ENCODE measurements around the gene PPP2R5A. TPM values are rescaled to one million over a fixed set of nuclear protein-coding genes. Genes with fewer than 3 reads are reported as not detected.
A peak's percentile ranks its signal among the peaks of the same experiment; 100 is the strongest.

Gene PPP2R5A
- total RNA-seq, 4 donors from 2014 or later: 43.2 to 88.9 (median 59.5) TPM

DNA sequence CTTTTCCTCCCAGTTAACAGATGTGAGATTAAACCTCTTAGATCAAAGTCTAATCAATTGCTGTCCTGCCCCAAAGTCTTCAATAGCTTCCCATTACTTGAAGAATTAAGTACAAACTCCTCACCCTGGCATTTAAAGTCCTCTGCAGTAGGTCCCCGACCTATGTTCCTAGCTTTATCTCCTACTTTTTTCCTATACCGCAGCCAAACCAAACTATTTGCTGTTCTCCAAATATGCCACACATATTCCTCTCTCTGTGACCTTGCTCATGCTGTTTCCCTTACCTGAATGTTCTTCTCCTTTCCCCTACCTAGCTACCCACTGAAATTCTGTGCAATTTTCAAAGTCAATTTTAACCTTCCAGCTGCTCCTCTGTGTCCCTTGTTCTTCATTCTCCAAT is 14.0 kb upstream of the PPP2R5A start:
- Histone ChIP-seq H3K9me3 (no peaks in the 10 kb centered on the region), H3K4me3 (no peak overlapping the region), H3K27me3 (no peaks in the 10 kb centered on the region), H3K4me1 (peaks cover 0 to 20% (median 7%) of the 10 kb centered on the region in 3 donors), H3K27ac (peak overlapping the region in 1 of 4 donors; percentile 51), H3K36me3 (no peaks in the 10 kb centered on the region)
- ATAC-seq: no peak
- WGBS, 2 donors (ENCODE audit: low coverage in 1 of 2): 68 to 86% methylated on average over 2 of the region's 2 CpGs
- TF ChIP-seq POLR2AphosphoS5 (IDR thresholded peaks at IDR 0.05) (no peak), POLR2A (IDR thresholded peaks at IDR 0.05) (no peak)
- TF ChIP-seq, protein P1, sequence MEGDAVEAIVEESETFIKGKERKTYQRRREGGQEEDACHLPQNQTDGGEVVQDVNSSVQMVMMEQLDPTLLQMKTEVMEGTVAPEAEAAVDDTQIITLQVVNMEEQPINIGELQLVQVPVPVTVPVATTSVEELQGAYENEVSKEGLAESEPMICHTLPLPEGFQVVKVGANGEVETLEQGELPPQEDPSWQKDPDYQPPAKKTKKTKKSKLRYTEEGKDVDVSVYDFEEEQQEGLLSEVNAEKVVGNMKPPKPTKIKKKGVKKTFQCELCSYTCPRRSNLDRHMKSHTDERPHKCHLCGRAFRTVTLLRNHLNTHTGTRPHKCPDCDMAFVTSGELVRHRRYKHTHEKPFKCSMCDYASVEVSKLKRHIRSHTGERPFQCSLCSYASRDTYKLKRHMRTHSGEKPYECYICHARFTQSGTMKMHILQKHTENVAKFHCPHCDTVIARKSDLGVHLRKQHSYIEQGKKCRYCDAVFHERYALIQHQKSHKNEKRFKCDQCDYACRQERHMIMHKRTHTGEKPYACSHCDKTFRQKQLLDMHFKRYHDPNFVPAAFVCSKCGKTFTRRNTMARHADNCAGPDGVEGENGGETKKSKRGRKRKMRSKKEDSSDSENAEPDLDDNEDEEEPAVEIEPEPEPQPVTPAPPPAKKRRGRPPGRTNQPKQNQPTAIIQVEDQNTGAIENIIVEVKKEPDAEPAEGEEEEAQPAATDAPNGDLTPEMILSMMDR (IDR thresholded peaks at IDR 0.05): no peak

- no peak for ATAC-seq
- Histone ChIP-seq H3K27me3 (no peaks in the 10 kb centered on the region), H3K36me3 (no peaks in the 10 kb centered on the region), H3K9me3 (no peaks in the 10 kb centered on the region), H3K4me1 (peaks cover 0 to 20% (median 7%) of the 10 kb centered on the region in 3 donors), H3K27ac (peak overlapping the region; percentile 35 to 80 (median 56)), H3K4me3 (no peak overlapping the region)
- WGBS, 2 donors (ENCODE audit: low coverage in 1 of 2): 44 to 82% methylated on average over 1 to 3 of the region's 3 CpGs
- TF ChIP-seq POLR2AphosphoS5 (IDR thresholded peaks at IDR 0.05) (no peak), EP300 (IDR thresholded peaks at IDR 0.05) (no peak), POLR2A (IDR thresholded peaks at IDR 0.05) (no peak)
- TF ChIP-seq, protein P1 (IDR thresholded peaks at IDR 0.05): no peak
Measured at GRCh38 chr1:212271823-212272485, 13.3 kb upstream of the PPP2R5A start.

DNA sequence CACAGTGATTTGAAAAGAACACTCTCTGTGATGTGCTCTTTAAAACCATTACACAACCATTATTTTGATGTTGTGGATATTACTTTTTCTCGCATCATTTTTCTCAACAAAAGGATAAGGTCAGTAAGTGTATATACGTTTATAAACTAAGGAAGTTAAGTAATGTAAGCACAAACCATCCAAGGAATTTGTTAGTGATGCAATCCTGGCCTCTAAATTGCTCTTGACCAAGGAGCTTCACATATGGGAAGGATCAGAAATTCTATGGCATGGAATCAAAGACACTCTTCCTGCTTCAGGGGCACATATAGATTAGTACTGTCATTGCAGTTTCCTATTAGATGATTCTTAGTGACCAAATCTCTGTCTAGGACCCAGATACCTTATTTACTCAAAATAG is 3.6 kb upstream of the PPP2R5A start:
- ATAC-seq: no peak
- 57 to 66% methylated on average over 2 of the region's 2 CpGs for WGBS, 2 donors (ENCODE audit: low coverage in 1 of 2)
- H3K27me3 ChIP-seq: no peaks in the 10 kb centered on the region

GRCh38 chr1:212283741-212284140 is 1.5 kb upstream of the PPP2R5A start:
- Histone ChIP-seq H3K4me3 (peak overlapping the region in 1 of 2 donors; percentile 87), H3K27ac (no peak overlapping the region), H3K36me3 (no peaks in the 10 kb centered on the region), H3K4me1 (peaks cover 2 to 27% (median 11%) of the 10 kb centered on the region in 3 donors), H3K27me3 (no peaks in the 10 kb centered on the region), H3K9me3 (no peaks in the 10 kb centered on the region)
- TF ChIP-seq EP300 (IDR thresholded peaks at IDR 0.05) (no peak), POLR2A (IDR thresholded peaks at IDR 0.05) (no peak), POLR2AphosphoS5 (IDR thresholded peaks at IDR 0.05) (no peak)
- TF ChIP-seq, protein P1 (IDR thresholded peaks at IDR 0.05): no peak
- WGBS, 2 donors (ENCODE audit: low coverage in 1 of 2): 86% methylated on average over 9 of the region's 9 CpGs
- no peak for ATAC-seq

More for the DNA sequence above, 3.6 kb upstream of the PPP2R5A start:
- TF ChIP-seq POLR2AphosphoS5 (IDR thresholded peaks at IDR 0.05) (no peak), POLR2A (IDR thresholded peaks at IDR 0.05) (no peak), EP300 (IDR thresholded peaks at IDR 0.05) (no peak)
- TF ChIP-seq, protein P1 (IDR thresholded peaks at IDR 0.05): no peak
- Histone ChIP-seq H3K27ac (no peak overlapping the region), H3K4me3 (no peak overlapping the region), H3K4me1 (peaks cover 0 to 9% (median 0%) of the 10 kb centered on the region in 3 donors), H3K36me3 (no peaks in the 10 kb centered on the region), H3K9me3 (no peaks in the 10 kb centered on the region)

- peak overlapping the region; percentile 88 to 100 (median 98) for H3K27ac ChIP-seq
- no peaks in the 10 kb centered on the region for H3K27me3 ChIP-seq
- H3K4me1 ChIP-seq: peaks cover 2 to 33% (median 11%) of the 10 kb centered on the region in 3 donors
- TF ChIP-seq POLR2A (IDR thresholded peaks at IDR 0.05) (no peak), EP300 (IDR thresholded peaks at IDR 0.05) (no peak), POLR2AphosphoS5 (IDR thresholded peaks at IDR 0.05) (no peak)
- TF ChIP-seq, protein P1 (IDR thresholded peaks at IDR 0.05): no peak
- H3K9me3 ChIP-seq: no peaks in the 10 kb centered on the region
- 16 to 25% methylated on average over 5 to 10 of the region's 14 CpGs for WGBS, 2 donors (ENCODE audit: low coverage in 1 of 2)
- H3K4me3 ChIP-seq: peak overlapping the region; percentile 51 to 87
- no peaks in the 10 kb centered on the region for H3K36me3 ChIP-seq
- no peak for ATAC-seq
Measured at GRCh38 chr1:212284332-212284743, 872 bp upstream of the PPP2R5A start.
